ENCODE data around the gene TIPRL. TPM values are rescaled to one million over a fixed set of nuclear protein-coding genes. Genes with fewer than 3 reads are reported as not detected.
A peak's percentile ranks its signal among the peaks of the same experiment; 100 is the strongest.

The TIPRL gene
- total RNA-seq, 2 donors from 2014 or later, result 29.3 to 30.9 TPM

- H3K4me3 Mint-ChIP-seq, result peak overlapping the region; percentile 74
- H3K27ac Mint-ChIP-seq, result peak overlapping the region; percentile 96
- peaks cover 10% of the 10 kb centered on the region for H3K36me3 Mint-ChIP-seq (ENCODE audit: low read depth)
- DNase-seq, result no peak
- peaks cover 11% of the 10 kb centered on the region for H3K9me3 Mint-ChIP-seq
- Histone ChIP-seq H3K27me3 (ENCODE audit: control insufficient read depth, insufficient read depth, low read length, poor library complexity, severe bottlenecking) (no peaks in the 10 kb centered on the region), H3K27ac (ENCODE audit: low read depth, low read length) (no peak overlapping the region), H3K9me3 (ENCODE audit: control insufficient read depth, low read length) (peaks cover 8% of the 10 kb centered on the region), H3K9ac (ENCODE audit: extremely low read depth, low read length, poor library complexity, severe bottlenecking) (no peak overlapping the region), H3K4me3 (ENCODE audit: low read length) (peak overlapping the region; percentile 85), H3K36me3 (ENCODE audit: control insufficient read depth, insufficient read depth, low read length) (peaks cover 11% of the 10 kb centered on the region), H3K4me1 (ENCODE audit: control insufficient read depth, insufficient read depth, low read length) (peaks cover 4% of the 10 kb centered on the region)
- peaks cover 4% of the 10 kb centered on the region for H3K27me3 Mint-ChIP-seq (ENCODE audit: insufficient read depth)
- H3K4me1 Mint-ChIP-seq, result peaks cover 18% of the 10 kb centered on the region
- 92 to 100% methylated on average over 1 to 3 of the region's 3 CpGs for WGBS, 2 experiments (ENCODE audit: insufficient coverage in 1 of 2, insufficient read length in 1 of 2)
- TF ChIP-seq CTCF (conservative IDR thresholded peaks at IDR 0.05), result no peak
Measured at GRCh38 chr1:168224991-168225390, 46.2 kb downstream of the TIPRL start.

DNA sequence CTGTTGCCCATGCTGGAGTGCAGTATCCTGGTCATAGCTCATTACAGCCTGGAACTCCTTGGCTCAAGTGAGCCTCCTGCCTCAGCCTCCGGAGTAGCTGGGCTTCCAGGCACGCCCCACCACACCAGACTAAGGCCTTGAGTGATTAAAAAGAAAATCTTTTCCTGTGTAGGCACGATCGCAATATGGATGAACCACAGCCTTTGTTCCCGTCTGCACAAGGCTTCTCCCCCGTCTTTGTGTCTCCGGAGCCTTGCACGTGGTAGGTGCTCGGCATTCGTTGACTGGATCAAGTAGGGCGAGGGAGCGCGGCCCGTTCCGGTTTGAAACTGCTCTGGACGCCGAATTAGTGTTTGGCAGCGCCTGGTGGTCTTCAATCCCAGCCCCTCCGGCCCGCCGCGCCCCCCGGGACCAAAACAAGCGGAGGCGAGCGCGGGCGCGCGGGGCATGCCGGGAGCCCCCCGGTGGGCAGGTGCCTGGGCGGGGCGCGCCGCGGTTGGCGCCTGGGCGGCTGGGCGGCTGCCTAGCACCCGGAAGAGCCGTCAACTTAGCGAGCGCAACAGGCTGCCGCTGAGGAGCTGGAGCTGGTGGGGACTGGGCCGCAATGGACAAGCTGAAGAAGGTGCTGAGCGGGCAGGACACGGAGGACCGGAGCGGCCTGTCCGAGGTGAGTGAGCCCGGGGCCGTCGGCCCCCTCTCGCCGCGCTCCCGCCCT lies 46.9 kb downstream of the TIPRL start, which contains the start of gene SFT2D2:
TSS of gene SFT2D2 (plus strand) at position 529 of the 715 bp plus-strand sequence. CDS start at position 605, 76 bp downstream.
- Mint-ChIP-seq H3K9me3 (peaks cover 11% of the 10 kb centered on the region), H3K27me3 (ENCODE audit: insufficient read depth) (peaks cover 4% of the 10 kb centered on the region), H3K27ac (peak within 1 kb of the TSS; percentile 96), H3K36me3 (ENCODE audit: low read depth) (peaks cover 11% of the 10 kb centered on the region), H3K4me1 (peaks cover 19% of the 10 kb centered on the region), H3K4me3 (peak within 1 kb of the TSS; percentile 74)
- Histone ChIP-seq H3K27me3 (ENCODE audit: control insufficient read depth, insufficient read depth, low read length, poor library complexity, severe bottlenecking) (no peaks in the 10 kb centered on the region), H3K36me3 (ENCODE audit: control insufficient read depth, insufficient read depth, low read length) (peaks cover 11% of the 10 kb centered on the region), H3K4me1 (ENCODE audit: control insufficient read depth, insufficient read depth, low read length) (peaks cover 4% of the 10 kb centered on the region), H3K9me3 (ENCODE audit: control insufficient read depth, low read length) (peaks cover 8% of the 10 kb centered on the region), H3K9ac (ENCODE audit: extremely low read depth, low read length, poor library complexity, severe bottlenecking) (peak within 1 kb of the TSS; percentile 67), H3K4me3 (ENCODE audit: low read length) (peak within 1 kb of the TSS; percentile 85), H3K27ac (ENCODE audit: low read depth, low read length) (peak within 1 kb of the TSS; percentile 88)
- TF ChIP-seq CTCF (conservative IDR thresholded peaks at IDR 0.05), result no peak
- 2 to 4% methylated on average over 7 to 58 of the region's 58 CpGs for WGBS, 2 experiments (ENCODE audit: insufficient coverage in 1 of 2, insufficient read length in 1 of 2)
- DNase-seq, result peak; percentile 89

DNA sequence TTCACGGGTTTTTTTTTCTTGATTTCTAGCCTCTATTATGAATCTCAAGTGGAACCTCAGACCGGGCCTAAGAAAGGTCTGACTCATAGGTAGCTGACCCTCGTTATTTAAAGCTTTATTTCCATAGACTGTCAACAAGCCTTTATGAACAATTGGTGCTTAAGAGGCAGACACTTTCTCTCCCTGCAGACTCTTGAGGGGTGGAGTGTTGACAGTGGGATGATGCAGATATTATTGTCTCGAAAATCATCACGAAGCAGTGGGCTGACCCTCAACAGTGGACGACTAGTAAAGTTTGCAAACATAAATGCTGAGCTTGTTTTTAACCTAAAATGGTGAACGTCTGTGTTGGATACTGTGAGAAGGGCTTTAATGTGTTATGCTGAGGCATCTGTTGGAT lies 48.9 kb downstream of the TIPRL start:
- Mint-ChIP-seq H3K36me3 (ENCODE audit: low read depth) (peaks cover 18% of the 10 kb centered on the region), H3K9me3 (peaks cover 11% of the 10 kb centered on the region), H3K27me3 (ENCODE audit: insufficient read depth) (peaks cover 4% of the 10 kb centered on the region), H3K4me1 (peaks cover 23% of the 10 kb centered on the region), H3K27ac (no peak overlapping the region), H3K4me3 (peak overlapping the region; percentile 74)
- WGBS, 2 experiments (ENCODE audit: insufficient coverage in 1 of 2, insufficient read length in 1 of 2), result 65 to 79% methylated on average over 5 to 7 of the region's 7 CpGs
- no peak for TF ChIP-seq CTCF (conservative IDR thresholded peaks at IDR 0.05)
- Histone ChIP-seq H3K27ac (ENCODE audit: low read depth, low read length) (no peak overlapping the region), H3K9me3 (ENCODE audit: control insufficient read depth, low read length) (peaks cover 8% of the 10 kb centered on the region), H3K27me3 (ENCODE audit: control insufficient read depth, insufficient read depth, low read length, poor library complexity, severe bottlenecking) (no peaks in the 10 kb centered on the region), H3K9ac (ENCODE audit: extremely low read depth, low read length, poor library complexity, severe bottlenecking) (no peak overlapping the region), H3K4me1 (ENCODE audit: control insufficient read depth, insufficient read depth, low read length) (peaks cover 4% of the 10 kb centered on the region), H3K4me3 (ENCODE audit: low read length) (peak overlapping the region; percentile 85), H3K36me3 (ENCODE audit: control insufficient read depth, insufficient read depth, low read length) (peaks cover 17% of the 10 kb centered on the region)
- DNase-seq, result no peak

All from endodermal cell (in vitro differentiated cells).